ENCODE results near the gene GRM7. TPM values are rescaled to one million over a fixed set of nuclear protein-coding genes. Genes with fewer than 3 reads are reported as not detected.

GRM7 gene
- total RNA-seq, 1 experiment from 2014 or later: 0.28 TPM

GRCh38 chr3:7242303-7242635, 381.4 kb downstream of the GRM7 start:
- Histone ChIP-seq H4K91ac (ENCODE audit: insufficient read length, low read depth, low read length) (no peak overlapping the region), H2AK5ac (ENCODE audit: insufficient read length, low read length) (no peak overlapping the region), H3K18ac (ENCODE audit: insufficient read length, low read depth, low read length) (no peak overlapping the region), H3K27ac (ENCODE audit: insufficient read length, low read depth, low read length) (no peak overlapping the region), H3K23me2 (ENCODE audit: insufficient read length, low read depth, low read length, poor library complexity, severe bottlenecking) (no peaks in the 10 kb centered on the region), H3K23ac (ENCODE audit: insufficient read length, low read depth, low read length) (no peak overlapping the region), H3T11ph (ENCODE audit: low read length) (no peak overlapping the region), H4K20me1 (ENCODE audit: control insufficient read depth, insufficient read depth, insufficient read length) (no peaks in the 10 kb centered on the region), H2BK15ac (ENCODE audit: low read depth, low read length) (no peak overlapping the region), H3K4me2 (ENCODE audit: insufficient read depth, insufficient read length, low read length) (no peak overlapping the region), H2AFZ (ENCODE audit: low read length) (no peak overlapping the region), H3K27me3 (ENCODE audit: insufficient read depth, low read length) (no peaks in the 10 kb centered on the region), H2BK20ac (ENCODE audit: low read depth, low read length, poor library complexity, severe bottlenecking) (no peak overlapping the region), H2BK5ac (ENCODE audit: insufficient read length, low read length) (no peak overlapping the region), H3K79me1 (ENCODE audit: insufficient read depth, low read depth, low read length, poor library complexity, severe bottlenecking) (no peaks in the 10 kb centered on the region), H3K4me1 (ENCODE audit: insufficient read depth, low read length) (no peaks in the 10 kb centered on the region), H3K9me3 (ENCODE audit: control insufficient read depth, low read depth, low read length) (no peaks in the 10 kb centered on the region), H3K4ac (ENCODE audit: low read depth, low read length) (no peak overlapping the region), H4K8ac (replicated peaks; ENCODE audit: insufficient read length, low read depth, low read length) (no peak overlapping the region), H3K79me2 (ENCODE audit: insufficient read depth, low read length) (no peaks in the 10 kb centered on the region), H3K56ac (ENCODE audit: insufficient read length, low read depth, low read length) (no peak overlapping the region), H4K5ac (ENCODE audit: insufficient read length, low read depth, low read length) (no peak overlapping the region), H2BK12ac (ENCODE audit: insufficient read length, low read depth, low read length) (no peak overlapping the region), H3K9ac (ENCODE audit: extremely low read depth, insufficient read length, low read length) (no peak overlapping the region), H2BK120ac (ENCODE audit: low read depth, low read length, poor library complexity, severe bottlenecking) (no peak overlapping the region), H3K14ac (ENCODE audit: insufficient read depth, low read length) (no peak overlapping the region)
- no peak for DNase-seq
- no peaks in the 10 kb centered on the region for H3K4me1 Mint-ChIP-seq
- H3K4me3 Mint-ChIP-seq: no peak overlapping the region
- no peak overlapping the region for H3K27ac Mint-ChIP-seq
- no peak for TF ChIP-seq CTCF (conservative IDR thresholded peaks at IDR 0.05)
- H3K27me3 Mint-ChIP-seq (ENCODE audit: low read depth): no peaks in the 10 kb centered on the region
- H3K36me3 Mint-ChIP-seq (ENCODE audit: insufficient read depth in 1 of 3, low read depth in 3 of 3): peaks cover 0 to 2% (median 0%) of the 10 kb centered on the region in 3 experiments; a peak in 3 of 7 replicates
- H3K9me3 Mint-ChIP-seq: peaks cover 1 to 2% of the 10 kb centered on the region in 2 experiments; a peak in 3 of 5 replicates
